ENCODE data around the gene CT45A9.
"Not testable (repeated sequence)": the region's sequence is repeated elsewhere in the genome, so short reads cannot be mapped to it uniquely, and the experiment has no call there.

CT45A9 gene, protein sequence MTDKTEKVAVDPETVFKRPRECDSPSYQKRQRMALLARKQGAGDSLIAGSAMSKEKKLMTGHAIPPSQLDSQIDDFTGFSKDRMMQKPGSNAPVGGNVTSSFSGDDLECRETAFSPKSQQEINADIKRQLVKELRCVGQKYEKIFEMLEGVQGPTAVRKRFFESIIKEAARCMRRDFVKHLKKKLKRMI

DNA sequence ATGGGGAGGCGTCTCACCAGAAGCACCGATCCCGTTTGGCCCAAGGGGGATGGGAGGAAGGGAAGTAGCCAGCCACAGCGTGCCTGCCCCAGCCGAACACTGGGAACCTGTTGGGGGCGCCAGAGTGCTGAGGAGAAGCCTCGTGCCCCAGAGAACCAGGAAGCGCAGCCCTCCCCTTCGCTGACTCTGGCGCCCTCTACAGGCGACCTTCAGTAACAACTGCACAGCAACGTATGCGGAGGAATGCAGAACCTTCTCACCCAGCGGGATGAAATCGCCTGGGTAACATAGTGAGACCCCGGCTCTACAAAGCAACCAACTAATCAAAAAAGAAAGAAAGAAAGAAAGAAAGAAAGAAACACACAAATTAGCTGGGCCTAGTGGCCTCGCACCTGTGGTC is at the start of gene CT45A9:
CT45A9 (minus strand) TSS at position 101 of the 400 bp plus-strand sequence. CDS start 3,751 bp downstream, outside the sequence.
- not testable (repeated sequence) for DNase-seq (ENCODE audit: low read depth)

GRCh38 chrX:135920516-135920915 is 48.9 kb upstream of the CT45A9 start:
- DNase-seq (ENCODE audit: low read depth) = not testable (repeated sequence)

DNA sequence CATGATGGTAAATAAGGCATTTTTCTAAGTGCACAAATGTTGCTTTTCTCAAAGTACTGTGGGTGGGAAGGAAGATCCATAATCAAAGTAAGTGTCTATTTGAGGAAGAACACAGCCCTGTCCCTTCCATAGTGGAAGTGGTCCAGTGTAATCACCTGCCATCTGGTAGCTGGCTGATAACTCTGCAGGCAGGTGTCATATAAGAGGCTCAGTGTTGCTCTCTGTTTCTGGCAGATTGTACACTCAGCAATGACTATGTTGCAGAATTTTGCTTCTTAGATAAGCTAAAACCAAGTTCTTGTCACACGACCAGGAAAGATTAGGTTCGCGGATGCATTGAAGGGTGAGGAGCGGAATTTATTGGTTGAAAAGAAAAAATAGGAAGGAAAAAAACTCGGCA is 42.8 kb upstream of the CT45A9 start:
- DNase-seq (ENCODE audit: low read depth) = no peak

GRCh38 chrX:135910251-135910650 is 38.6 kb upstream of the CT45A9 start:
- no peak for DNase-seq (ENCODE audit: low read depth)

DNA sequence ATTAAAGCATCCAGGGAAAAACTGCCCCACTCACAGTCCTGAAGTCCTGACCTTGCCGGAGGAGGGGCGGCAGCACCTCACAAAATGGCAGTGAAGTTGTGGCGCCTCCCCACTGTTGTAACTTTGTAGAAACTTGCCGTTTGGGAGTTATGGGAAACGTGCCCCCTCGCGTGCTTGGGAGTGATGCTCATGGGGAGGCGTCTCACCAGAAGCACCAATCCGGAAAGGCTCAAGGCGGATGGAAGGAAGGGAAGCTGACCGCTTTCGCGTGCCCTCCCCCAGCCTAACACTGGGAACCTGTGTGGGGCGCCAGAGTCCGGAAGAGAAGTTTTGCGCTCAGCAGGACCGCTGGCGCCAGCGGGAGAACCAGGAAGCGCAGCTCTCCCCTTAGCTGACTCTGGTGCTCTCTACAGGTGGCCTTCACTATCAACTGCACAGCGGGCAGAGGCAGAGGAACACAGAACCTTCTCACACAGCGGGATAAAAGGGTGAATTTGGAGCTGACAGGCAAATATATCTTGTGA is 21.7 kb upstream of the CT45A9 start, which contains the start of the genes CT45A10 and SAGE1:
CT45A10 (minus strand) TSS at position 151 of the 524 bp plus-strand sequence. CDS start 8,100 bp downstream, outside the sequence.
SAGE1 (plus strand) TSS at position 423 of the 524 bp plus-strand sequence. CDS start 2,527 bp downstream, outside the sequence.
- no peak for DNase-seq (ENCODE audit: low read depth)

- DNase-seq (ENCODE audit: low read depth) = no peak
Measured at GRCh38 chrX:135892781-135893180, 21.2 kb upstream of the CT45A9 start.

GRCh38 chrX:135890087-135890585 is 18.5 kb upstream of the CT45A9 start:
- DNase-seq (ENCODE audit: low read depth) = no peak

DNA sequence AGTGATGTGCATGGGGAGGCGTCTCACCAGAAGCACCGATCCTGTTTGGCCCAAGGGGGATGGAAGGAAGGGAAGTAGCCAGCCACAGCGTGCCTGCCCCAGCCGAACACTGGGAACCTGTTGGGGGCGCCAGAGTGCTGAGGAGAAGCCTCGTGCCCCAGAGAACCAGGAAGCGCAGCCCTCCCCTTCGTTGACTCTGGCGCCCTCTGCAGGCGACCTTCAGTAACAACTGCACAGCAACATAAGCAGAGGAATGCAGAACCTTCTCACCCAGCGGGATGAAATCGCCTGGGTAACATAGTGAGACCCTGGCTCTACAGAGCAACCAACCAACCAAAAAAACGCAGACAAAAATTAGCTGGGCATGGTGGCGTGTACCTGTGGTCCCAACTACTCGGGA is 17.4 kb upstream of the CT45A9 start:
- DNase-seq (ENCODE audit: low read depth) = not testable (repeated sequence)

GRCh38 chrX:135888230-135888629 is 16.6 kb upstream of the CT45A9 start:
- not testable (repeated sequence) for DNase-seq (ENCODE audit: low read depth)

DNA sequence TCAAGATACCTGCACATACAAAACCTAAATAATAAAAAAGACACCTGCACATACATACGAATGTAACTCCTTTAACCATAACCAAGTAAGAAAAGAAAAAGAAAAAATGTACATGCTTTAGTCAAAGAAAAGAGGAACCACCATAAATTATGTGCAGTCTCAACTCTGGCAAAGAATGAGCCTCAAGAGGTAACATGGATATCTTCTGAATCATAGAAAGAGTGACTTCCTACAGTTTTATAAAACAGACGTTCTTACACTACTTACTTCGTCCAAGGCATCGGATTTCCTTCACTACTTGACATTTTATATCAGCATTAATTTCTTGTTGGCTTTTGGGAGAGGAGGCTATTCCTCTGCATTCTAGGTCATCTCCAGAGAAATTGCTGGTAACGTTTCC is 11.1 kb upstream of the CT45A9 start:
- not testable (repeated sequence) for DNase-seq (ENCODE audit: low read depth)

- DNase-seq (ENCODE audit: low read depth) = not testable (repeated sequence)
Measured at GRCh38 chrX:135854438-135854837, 17.2 kb downstream of the CT45A9 start, which contains the start of gene CT45A8. Gene CT45A8 (minus strand): TSS chrX:135854538. CDS start chrX:135850783, 3,755 bp downstream.

GRCh38 chrX:135837180-135837579 is 34.4 kb downstream of the CT45A9 start, which contains the start of gene CT45A7:
Gene CT45A7 (minus strand): TSS chrX:135837280. CDS start chrX:135833533, 3,747 bp downstream.
- DNase-seq (ENCODE audit: low read depth) = not testable (repeated sequence)

DNA sequence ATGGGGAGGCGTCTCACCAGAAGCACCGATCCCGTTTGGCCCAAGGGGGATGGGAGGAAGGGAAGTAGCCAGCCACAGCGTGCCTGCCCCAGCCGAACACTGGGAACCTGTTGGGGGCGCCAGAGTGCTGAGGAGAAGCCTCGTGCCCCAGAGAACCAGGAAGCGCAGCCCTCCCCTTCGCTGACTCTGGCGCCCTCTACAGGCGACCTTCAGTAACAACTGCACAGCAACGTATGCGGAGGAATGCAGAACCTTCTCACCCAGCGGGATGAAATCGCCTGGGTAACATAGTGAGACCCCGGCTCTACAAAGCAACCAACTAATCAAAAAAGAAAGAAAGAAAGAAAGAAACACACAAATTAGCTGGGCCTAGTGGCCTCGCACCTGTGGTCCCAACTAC is 51.7 kb downstream of the CT45A9 start, which contains the start of gene CT45A2:
CT45A2 (minus strand) TSS at position 101 of the 400 bp plus-strand sequence. CDS start 3,747 bp downstream, outside the sequence.
- DNase-seq (ENCODE audit: low read depth) = not testable (repeated sequence)

Data from activated gamma-delta T cell treated with anti-CD3 and anti-CD28 coated beads, Interleukin-2, amount 50 U/mL, for 16 hours (primary cell).